Nephron (organoid): Measurements from ENCODE around the gene LGI1.

Experiments
- H3K27ac Mint-ChIP-seq, 3 experiments: 2 replicates each; pipeline ENCODE4 v1.8.0; 2020; ENCODE audit warnings: mixed read lengths in 3 of 3, mild to moderate bottlenecking in 2 of 3, moderate library complexity in 1 of 3
- H3K27me3 Mint-ChIP-seq: 2 replicates; pipeline ENCODE4 v1.8.0; 2021; ENCODE audit warnings: low read depth, mild to moderate bottlenecking, moderate library complexity, mixed read lengths
- H3K36me3 Mint-ChIP-seq: 2 replicates; pipeline ENCODE4 v1.8.0; 2020; ENCODE audit warnings: low read depth, mixed read lengths
- H3K4me1 Mint-ChIP-seq: 2 replicates; pipeline ENCODE4 v1.8.0; 2020; ENCODE audit warnings: mixed read lengths
- H3K4me3 Mint-ChIP-seq, 3 experiments: 2 replicates each; pipeline ENCODE4 v1.8.0; 2020; ENCODE audit warnings: mild to moderate bottlenecking in 3 of 3, mixed read lengths in 3 of 3, moderate library complexity in 2 of 3
- H3K9me3 Mint-ChIP-seq: 2 replicates; pipeline ENCODE4 v1.8.0; 2020; ENCODE audit warnings: mixed read lengths
- CTCF ChIP-seq, 3 experiments: fragments of 200-600 bp; sonication (generic); IDR thresholded peaks; one replicate each; pipeline ENCODE4 v1.5.0; 2021; ENCODE audit warnings: antibody characterized with exemption in 3 of 3; ENCODE audit not compliant: unreplicated experiment in 3 of 3

LGI1 gene

DNA sequence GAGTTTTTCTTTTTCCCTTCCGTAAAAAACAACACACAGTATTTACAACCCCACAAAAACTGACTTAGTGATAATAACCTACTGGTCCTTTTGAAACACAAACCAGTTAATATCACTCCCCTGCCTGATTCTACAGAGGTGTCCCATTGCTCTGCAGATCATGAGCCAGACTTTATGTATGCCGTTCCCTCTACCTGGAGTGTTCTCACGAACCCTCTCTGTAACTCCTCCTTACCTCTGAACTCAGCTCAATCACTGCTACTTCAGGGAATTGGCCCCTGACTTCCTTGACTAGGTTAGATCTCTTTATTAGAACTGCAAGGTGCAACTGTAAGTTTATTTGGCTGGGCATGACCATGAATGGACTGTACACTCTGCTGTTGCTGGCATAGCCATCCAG lies 1.6 kb upstream of the LGI1 start:
- Mint-ChIP-seq H3K27me3 (peaks cover 32% of the 10 kb centered on the region), H3K27ac (peak overlapping the region in 1 of 3 experiments; percentile 49), H3K4me3 (peak overlapping the region in 1 of 3 experiments; percentile 0), H3K36me3 (no peaks in the 10 kb centered on the region), H3K9me3 (no peaks in the 10 kb centered on the region), H3K4me1 (peaks cover 67% of the 10 kb centered on the region)
- no peak for TF ChIP-seq CTCF (IDR thresholded peaks at IDR 0.05; ENCODE audit: unreplicated experiment in 3 of 3)

DNA sequence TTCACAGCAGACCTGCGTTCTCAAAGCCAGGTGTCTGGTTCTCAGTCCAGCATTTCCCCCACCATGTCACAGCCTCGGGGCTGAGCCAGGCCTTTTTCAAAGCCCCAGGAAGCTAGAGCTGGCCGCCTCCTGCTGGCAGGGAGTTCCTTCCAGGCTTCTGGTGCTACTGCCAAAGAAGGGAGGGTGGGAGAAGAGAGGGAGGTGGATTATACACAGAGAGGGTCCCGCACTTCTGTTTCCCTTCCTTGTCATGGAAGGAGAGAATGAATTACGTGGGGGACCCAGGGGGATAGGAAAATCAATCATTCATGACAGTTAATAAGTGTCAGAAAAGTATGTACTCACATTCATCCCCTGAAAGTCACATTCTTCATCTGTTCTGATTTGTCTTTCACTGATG lies 600 bp upstream of the LGI1 start:
- Mint-ChIP-seq H3K4me1 (peaks cover 63% of the 10 kb centered on the region), H3K27ac (peak overlapping the region in 2 of 3 experiments; percentile 57 to 88), H3K27me3 (peaks cover 32% of the 10 kb centered on the region), H3K36me3 (no peaks in the 10 kb centered on the region), H3K4me3 (peak overlapping the region; percentile 23 to 69 (median 49)), H3K9me3 (no peaks in the 10 kb centered on the region)
- peak in 2 of 3 experiments; percentile 22 to 26 for TF ChIP-seq CTCF (IDR thresholded peaks at IDR 0.05; ENCODE audit: unreplicated experiment in 3 of 3)

- no peaks in the 10 kb centered on the region for H3K9me3 Mint-ChIP-seq
- H3K4me1 Mint-ChIP-seq = peaks cover 65% of the 10 kb centered on the region
- peak overlapping the region in 2 of 3 experiments; percentile 71 to 76 for H3K4me3 Mint-ChIP-seq
- H3K36me3 Mint-ChIP-seq = no peaks in the 10 kb centered on the region
- H3K27ac Mint-ChIP-seq = peak overlapping the region in 2 of 3 experiments; percentile 28 to 57
- H3K27me3 Mint-ChIP-seq = peaks cover 32% of the 10 kb centered on the region
- TF ChIP-seq CTCF (IDR thresholded peaks at IDR 0.05; ENCODE audit: unreplicated experiment in 3 of 3) = no peak
These were observed 761 bp downstream of the LGI1 start for GRCh38 chr10:93758508-93758885.

- no peak for TF ChIP-seq CTCF (IDR thresholded peaks at IDR 0.05; ENCODE audit: unreplicated experiment in 3 of 3)
- H3K27ac Mint-ChIP-seq = peak overlapping the region in 2 of 3 experiments; percentile 28 to 57
- H3K27me3 Mint-ChIP-seq = peaks cover 31% of the 10 kb centered on the region
- H3K4me1 Mint-ChIP-seq = peaks cover 61% of the 10 kb centered on the region
- no peaks in the 10 kb centered on the region for H3K9me3 Mint-ChIP-seq
- H3K4me3 Mint-ChIP-seq = peak overlapping the region; percentile 29 to 76 (median 71)
- no peaks in the 10 kb centered on the region for H3K36me3 Mint-ChIP-seq
These were observed 1.2 kb downstream of the LGI1 start for GRCh38 chr10:93758891-93759410.

GRCh38 chr10:93760490-93760889 lies 2.8 kb downstream of the LGI1 start:
- H3K36me3 Mint-ChIP-seq = no peaks in the 10 kb centered on the region
- TF ChIP-seq CTCF (IDR thresholded peaks at IDR 0.05; ENCODE audit: unreplicated experiment in 3 of 3) = no peak
- no peaks in the 10 kb centered on the region for H3K9me3 Mint-ChIP-seq
- H3K27ac Mint-ChIP-seq = no peak overlapping the region
- H3K27me3 Mint-ChIP-seq = peaks cover 27% of the 10 kb centered on the region
- H3K4me1 Mint-ChIP-seq = peaks cover 52% of the 10 kb centered on the region
- H3K4me3 Mint-ChIP-seq = peak overlapping the region in 1 of 3 experiments; percentile 73

GRCh38 chr10:93762979-93763391 lies 5.2 kb downstream of the LGI1 start:
- no peaks in the 10 kb centered on the region for H3K36me3 Mint-ChIP-seq
- no peak for TF ChIP-seq CTCF (IDR thresholded peaks at IDR 0.05; ENCODE audit: unreplicated experiment in 3 of 3)
- H3K4me1 Mint-ChIP-seq = peaks cover 30% of the 10 kb centered on the region
- no peaks in the 10 kb centered on the region for H3K9me3 Mint-ChIP-seq
- no peak overlapping the region for H3K4me3 Mint-ChIP-seq
- H3K27ac Mint-ChIP-seq = no peak overlapping the region
- peaks cover 17% of the 10 kb centered on the region for H3K27me3 Mint-ChIP-seq
